HCEC 1CT (cell line): ENCODE results near the gene ABLIM2.

Experiments
- DNase-seq: peaks from one replicate; pipeline ENCODE4 v3.0.0-alpha.2; 2017

Gene ABLIM2

DNA sequence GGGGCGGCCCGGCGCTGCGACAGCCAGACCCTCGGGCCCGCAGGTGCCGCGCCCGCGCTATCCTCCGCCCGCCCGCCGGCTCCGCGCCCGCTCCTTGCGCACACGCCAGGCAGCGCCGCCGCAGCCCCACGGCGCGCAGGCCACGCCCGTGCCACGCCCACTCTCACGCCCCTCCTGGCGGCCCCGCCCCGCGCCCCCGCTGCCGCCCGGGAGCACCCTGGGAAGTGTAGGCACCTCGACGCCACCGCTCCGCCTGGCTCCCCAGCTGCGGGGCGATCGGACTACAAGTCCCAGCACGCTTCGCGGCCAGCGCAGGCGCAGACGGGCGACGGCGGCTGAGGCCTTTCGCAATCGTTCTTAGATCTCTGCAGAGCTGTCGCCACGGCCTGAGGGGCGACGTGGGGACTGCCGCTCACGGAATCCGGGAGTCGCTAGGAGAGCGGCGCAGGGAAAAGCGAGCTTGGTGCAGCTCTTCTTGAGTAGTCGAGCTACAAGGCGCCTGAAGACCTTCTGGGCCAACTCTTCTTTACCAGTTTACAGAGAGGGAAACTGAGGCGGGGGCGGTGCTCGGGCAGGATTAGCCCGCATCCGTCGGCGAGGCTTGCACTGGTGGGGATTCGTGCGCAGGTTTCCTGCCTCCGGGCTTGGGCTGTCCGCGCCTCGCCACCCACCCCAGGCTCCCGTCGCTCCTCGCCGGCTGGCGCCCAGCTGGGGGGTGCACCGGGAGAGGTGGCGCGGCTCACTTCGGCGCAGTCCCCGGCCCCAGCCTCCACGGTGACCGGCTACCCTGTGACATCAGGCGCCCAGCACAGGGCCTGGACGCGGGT lies at the start of gene ABLIM2:
Gene ABLIM2, minus strand, starts transcription at position 104 of the 827 bp plus-strand sequence. CDS start 124 bp downstream, outside the sequence.
- peak; percentile 91 for DNase-seq

DNA sequence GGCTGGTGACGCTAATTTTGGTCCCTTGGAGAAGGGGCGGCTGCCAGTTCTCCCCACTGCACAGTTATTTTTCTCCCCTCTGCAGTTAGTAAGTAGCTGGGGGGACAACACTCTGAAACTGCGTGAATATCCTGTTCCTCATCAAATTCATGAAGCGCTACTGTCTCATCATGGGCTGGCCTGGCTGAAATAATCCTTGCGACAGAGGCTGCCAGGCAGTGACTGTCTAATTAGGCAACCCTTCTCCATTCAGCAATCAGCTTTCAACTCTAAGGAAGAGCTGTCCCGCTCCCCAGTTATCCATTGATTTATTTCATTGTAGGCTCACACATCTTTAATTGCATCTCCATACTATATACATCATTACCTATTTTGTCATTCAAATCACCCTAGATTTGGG lies 48.7 kb upstream of the ABLIM2 start:
- no peak for DNase-seq

DNA sequence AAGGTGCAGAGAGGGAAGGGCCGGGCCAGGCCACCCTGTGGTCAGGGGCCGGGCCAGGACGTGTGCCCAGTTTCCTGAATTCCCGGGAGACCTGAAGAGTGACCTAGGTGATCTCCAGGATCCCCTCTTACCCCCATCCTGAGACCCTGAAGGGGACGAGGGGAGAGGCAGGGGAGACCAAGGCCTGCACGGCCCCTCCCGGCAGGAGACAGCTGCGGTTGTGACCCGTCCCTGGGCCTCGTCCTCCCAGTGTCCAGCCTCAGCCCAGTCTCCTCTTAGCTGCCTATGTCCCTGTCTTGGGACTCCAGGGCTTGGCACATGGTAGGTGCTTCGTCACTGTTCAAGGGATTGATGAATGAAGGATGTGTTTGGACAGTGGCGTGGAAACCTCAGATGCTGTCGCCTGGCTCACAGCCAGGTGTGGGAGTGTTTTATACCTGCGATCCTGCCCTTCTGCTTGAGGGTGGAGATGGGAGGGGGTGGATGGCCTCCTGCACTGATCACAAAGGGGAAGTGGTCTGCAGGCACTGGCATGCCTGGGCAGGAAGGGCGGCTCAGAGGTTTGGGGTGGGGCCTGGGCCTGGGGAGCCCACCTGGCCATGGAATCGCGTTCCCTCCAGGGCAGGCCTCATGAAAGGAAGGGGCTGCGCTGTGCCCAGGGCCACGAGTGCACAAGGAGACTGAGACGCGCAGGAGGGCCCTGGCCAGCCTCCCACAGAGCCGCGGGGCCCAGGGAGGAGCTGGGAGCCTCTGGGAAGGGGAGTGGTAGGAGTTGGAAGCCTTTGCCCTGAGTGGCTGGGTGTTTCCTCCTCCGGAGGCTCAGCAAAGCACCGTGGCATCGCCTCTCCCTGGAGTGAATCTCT lies 47.4 kb upstream of the ABLIM2 start:
- DNase-seq: no peak

DNA sequence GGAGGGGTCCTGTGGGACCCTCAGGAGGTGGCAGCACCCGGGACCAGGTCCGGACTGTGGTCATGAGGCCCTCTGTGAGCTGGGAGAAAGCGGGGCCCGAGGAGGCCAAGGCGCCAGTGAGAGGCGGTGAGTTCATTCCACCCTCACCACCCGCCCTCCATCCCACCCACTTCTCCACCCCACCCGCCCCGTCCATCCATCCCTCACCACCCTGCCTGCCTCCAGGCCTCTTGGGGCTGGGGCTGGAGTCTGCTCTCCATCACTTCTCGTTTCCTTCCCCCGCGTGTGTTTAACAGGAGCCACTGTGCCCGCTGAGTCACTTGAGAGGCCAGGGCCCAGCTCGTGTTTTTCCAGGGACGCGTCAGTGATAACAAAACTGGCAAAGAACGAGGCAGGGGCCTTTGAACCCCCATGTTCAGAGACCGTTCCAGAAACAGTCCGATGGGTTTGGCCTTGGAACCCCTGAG lies 46.7 kb upstream of the ABLIM2 start:
- DNase-seq: no peak

DNA sequence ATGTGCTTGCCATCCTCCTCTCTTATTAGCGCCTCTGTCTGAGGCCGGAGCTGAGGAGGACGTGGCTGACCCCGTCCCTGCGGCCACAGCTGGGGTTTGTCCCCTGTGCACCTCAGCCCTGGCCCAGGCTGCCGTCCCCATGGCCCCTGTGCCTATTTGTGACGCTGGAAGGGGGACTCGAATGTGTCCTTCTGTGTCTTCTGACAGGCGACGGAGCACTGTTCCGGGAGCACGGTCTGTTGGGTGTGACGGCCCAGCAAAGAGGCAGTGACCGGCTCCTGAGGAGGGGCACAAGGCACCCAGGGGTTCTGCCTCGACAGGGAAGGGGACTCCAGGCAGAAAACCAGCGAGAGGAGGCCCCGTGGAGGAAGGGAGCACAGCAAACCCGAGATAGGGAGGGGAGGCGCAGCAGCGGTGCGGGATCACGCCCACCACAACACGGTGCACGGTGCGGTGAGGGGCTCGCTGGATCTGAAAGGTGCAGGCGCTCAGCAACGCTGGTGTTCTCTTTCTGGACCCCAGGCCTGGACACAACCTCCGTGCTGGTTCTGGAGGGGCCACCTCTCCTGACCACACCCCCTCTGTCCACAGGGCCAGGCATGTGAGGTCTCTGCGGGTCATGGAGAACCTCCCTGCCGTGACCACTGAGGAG lies 46.1 kb upstream of the ABLIM2 start:
- no peak for DNase-seq

DNA sequence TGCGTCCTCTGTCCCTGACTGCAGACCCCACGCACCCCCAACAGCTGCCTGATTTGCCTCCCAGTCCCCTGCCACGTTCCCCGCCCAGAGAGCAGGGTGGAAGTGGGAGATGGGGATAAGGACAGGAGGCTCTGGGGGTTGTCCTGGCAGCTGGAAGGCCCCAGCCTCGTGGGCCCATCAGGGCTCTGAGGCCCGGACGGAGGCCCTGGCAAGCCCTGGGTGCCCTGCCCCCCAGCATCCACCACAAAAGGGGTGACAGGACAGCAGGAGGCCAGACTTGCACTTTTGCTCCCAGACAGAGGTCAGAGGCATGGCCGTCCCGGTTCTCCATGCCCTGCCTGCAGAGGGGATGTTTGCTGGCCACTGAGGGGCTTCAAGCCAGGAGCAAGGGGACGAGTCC lies 45.2 kb upstream of the ABLIM2 start:
- DNase-seq: no peak

DNA sequence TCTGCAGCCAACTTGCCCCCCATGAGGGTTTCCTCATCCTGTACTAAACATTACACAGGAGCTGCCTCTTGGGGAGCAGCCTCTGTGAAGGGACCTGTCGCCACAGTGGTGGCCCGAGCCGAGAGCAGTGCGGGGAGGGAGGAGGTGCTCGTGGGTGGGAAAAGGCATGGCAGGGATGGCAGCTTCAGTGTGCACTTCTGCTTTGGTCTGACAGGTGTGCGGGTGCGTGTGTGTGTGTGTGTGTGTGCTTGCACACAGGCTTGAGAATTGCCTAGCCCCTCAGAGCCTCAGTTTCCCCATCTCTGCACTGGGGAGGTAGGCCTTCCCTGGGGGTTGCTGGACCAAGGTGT lies 44.4 kb upstream of the ABLIM2 start:
- no peak for DNase-seq

DNA sequence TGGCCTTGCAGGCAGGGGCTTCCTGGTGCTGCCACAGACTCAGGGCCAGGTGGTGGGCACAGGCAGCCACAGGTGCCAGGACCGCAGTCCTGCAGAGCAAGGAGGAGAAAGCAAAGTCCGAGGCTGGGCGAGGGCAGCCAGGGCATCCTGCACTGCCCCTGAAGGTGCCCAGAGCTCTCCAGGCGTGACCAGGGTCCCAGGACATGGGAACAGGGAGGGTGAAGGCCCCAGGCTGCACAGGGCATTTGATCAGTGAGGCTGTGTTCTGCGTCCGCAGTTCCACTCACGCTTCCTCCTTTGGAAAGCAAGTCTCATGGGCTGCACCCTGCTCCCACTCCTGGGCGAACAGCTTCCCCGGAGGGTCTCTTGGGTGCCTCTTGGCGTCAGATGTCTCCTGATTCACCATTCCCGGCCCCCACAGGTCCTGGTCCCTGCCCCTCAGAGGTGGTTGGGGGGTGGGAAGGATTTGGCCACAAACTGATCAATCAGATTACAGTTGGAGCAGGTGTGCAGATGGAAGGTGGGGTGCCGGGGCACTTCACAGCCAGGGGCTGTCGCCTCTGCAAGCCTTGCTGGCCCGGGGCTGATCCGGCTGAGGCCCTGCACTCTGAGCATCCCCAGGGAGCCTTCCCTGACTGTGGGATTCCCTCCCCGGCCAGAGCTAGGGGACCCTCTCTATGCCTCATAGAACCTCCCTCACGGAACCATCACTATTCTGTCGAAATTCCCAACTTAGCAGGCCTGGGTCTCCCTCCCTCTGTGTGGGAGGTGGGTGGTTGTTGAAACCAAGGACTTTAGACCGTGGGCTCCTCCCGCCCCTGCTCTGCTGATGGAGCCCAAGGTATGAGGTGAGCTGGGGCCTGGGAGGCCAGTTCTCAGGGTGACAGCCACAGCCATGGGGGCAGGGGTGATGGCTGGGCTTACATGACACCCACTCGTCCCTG lies 43.8 kb upstream of the ABLIM2 start:
- DNase-seq: no peak

DNA sequence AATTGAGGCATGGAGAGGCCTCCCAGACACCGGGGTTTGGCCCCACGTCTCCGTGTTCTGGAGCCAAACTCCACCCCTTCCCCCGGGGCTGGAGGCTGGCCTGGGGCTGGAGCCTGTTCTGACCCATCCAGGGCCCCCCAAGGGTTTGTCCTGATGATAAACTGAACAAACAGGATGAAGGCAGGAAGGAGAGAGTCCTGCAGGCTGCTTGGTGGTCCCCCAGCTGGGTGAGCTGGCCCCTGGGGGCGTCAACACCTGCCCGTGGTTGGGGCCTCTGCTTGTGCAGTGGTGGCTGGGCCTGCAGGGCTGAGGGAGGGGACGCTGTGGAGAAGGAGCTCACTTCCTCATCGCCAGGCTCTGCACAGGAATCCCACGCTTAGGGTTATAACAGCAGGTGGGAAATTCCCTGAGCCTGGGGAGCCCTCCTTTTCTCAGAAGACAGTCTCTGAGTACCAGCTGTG lies 42.7 kb upstream of the ABLIM2 start:
- no peak for DNase-seq

DNA sequence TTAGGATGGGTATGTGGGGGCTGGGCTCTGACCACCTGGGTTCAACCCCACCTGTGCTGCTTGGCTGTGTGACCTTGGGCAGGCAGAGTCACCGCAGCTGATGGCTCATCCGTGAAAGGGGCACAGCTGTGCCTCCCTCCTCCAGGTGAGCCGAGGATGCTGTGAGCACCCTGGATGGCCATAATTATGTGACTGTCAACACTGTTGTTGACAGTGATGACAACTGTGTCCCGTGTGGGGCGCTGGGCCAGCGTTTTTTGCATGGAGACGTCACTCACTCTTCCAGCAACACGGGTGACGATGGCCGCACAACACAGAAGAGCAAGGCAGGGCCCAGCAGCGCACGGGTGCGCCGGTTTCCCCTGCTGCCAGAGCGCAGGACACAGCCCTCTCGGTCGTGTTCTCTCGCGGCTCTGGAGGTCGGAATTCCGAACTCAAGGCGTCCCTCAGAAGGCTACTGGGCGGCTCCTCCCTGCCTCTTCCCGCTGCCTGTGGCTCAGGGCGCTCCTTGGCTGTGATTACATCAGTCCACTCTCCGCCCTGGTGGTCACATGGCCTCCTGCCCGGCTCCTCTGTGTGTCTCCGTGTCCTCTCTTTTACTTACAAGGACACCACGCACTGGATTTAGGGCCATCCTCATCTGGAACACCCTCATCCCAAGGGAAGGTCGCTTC lies 41.8 kb upstream of the ABLIM2 start:
- no peak for DNase-seq

DNA sequence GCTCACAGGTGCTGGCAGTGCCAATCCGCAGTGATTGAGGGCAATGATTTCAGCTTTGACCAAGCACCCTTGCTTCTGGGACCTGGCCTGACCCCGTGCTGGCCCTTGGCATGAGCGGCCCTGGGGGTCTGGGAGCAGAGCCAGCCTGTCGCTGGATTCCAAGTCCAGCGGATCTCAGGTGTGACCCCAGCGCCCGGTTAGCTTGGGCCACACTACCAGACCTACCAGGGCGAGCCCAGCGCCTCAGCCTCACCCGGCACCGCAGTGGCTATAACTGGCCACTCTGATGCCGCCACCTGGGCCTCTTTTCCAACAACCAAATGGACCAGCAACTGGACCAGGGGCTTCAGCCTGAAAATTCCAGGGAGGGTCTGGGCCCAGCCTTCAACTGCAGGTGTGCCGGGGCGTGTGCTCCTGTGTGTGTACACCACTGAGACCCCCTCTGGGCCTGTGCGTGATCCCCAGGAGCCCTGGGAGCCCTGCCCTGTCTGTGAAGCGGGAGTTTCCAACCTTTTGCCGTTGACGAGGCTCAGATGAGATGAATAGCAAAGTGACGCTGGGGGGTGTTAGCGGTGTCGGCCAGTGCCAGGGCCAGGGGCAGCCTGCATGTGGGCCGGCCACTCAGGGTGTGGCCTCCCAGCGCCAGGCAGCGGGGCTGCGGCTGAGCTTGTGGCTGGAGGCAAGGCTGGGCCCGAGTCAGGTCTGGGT lies 41.1 kb upstream of the ABLIM2 start:
- no peak for DNase-seq

DNA sequence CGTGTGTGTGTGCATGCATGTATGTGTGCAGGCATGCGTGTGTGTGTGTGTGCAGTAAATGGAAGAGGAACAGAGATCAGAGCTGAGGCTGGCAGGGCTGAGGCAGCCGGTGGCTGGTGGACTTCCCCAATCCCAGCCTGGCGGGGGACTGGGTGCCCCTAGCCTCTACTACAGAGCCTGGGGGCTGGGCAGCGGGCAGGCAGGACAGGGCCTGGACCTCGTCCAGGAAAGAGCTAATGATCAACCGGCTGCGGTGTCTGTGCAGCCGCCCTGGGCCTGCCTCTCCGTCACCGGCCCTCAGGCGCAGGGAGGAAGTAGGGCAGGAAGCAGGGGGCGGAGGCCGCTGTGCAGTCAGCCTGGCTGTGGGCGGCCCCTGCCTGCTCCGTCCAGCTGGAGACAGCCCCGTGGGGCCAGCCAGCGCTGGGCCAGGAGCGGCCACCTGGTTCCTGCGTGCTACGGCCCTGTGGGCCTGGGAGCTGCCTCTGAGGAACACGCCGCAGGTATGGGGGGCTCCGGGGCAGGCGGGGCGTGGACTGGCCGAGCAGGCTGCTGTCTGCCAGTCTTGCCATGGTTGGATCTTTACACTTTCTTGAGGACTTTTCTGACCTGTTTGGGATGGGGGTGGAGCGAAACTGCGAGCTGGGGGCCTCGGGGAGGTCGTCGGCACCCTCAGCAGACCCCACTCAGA lies 40.4 kb upstream of the ABLIM2 start, which contains the start of gene SH3TC1:
Gene SH3TC1, plus strand, starts transcription at position 385 of the 688 bp plus-strand sequence. CDS start 5,905 bp downstream, outside the sequence.
- peak; percentile 71 for DNase-seq

DNA sequence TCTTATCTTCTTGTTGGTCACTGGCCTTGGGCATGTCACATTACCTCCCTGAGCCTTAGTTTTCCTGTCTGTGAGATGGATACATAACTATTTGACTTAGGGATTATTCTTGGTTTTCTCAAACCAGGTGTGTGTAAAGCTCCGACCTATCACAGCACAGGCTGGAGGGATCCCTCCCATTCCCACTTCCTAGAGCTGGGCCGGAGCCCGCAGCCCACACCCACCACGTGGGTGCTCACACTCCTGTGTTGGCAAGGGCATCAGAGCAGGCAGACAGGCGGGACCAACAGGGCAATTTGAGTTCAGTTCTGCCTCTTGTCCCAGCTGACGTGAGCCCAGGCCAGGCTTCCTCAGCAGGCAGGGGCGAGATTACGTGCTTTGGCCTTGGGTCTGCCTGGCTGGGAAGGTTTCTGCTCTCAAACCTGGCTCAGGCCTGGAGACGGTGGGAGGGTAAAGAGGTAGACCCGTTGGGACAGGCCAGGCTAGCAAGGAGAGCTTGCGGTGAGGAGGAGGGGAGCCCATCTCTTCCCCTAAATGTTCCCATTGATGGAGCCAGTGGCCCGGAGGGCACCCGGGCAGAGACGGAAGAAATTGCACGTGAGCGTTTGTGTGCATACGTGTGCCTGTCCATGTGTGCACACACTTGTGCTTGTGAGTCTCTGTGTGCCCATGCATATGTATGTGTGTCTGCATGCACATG lies 39.7 kb upstream of the ABLIM2 start:
- no peak for DNase-seq

DNA sequence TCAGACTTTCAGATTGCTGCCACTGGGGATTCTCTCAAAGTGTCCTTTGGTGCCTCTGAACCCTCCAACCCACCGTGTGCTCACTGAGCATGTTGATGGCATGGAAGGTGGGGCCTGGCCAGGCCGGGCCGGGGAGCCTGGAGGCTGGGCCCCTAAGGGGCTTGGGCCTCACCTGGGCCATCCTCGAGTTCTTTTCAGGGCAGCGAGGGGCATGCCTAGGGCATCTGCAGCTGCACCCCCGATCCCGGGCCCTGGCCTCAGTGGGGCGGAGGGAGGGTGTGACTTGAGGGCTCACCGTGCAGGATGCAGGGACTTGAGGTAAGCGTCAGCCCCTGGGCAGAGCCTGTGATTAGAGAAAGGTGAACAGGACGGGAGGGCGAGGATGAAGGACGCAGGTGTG lies 38.9 kb upstream of the ABLIM2 start:
- DNase-seq: no peak

DNA sequence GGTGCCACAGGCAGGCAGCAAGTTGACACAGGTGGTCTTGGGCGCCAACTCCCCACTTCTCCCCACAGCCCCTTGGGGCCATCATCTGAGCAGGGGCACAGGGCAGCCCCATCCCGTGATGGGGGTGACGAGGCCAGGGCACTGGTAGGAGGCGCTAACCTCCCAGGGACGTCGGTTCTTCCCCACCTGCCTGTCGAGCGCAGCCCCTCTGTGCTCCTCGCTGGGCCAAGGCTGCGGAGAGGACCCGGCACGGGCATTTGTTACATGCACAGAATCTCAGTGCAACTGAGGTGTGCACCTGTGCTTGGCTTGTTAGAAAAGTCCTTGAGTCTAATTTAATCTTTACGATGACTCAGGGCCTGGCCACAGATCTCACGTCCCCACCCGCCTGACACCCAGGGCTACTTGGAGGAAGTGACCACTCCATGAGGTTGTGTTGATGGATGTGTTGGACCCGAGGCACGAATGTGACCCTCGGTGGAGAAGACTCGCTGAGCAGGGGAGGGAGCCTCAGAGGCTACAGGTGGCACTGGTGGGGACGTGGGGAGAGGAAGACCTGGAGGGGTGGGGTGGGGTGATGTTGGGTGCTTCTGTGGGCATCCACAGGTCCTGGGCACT lies 37.3 kb upstream of the ABLIM2 start:
- no peak for DNase-seq

DNA sequence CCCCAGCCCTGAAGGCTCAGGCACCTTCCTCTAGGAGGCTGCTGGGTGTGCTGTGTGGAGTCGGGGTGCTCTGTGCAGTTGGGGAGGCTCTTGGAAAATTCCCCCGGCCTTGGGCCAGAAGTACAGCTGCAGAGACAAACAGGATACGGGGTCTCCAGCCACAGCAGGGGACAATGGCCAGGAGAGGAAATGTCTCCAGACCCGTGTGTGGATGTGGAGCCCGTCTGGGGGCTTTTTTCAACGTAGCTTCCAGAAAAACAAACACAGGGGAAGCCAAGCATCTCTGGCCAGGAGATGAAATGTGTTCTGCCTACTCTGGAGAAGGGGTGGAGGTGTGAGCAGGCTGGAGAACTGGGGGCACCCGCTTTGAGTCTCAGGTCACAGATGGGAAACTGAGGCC lies 36.8 kb upstream of the ABLIM2 start:
- no peak for DNase-seq

DNA sequence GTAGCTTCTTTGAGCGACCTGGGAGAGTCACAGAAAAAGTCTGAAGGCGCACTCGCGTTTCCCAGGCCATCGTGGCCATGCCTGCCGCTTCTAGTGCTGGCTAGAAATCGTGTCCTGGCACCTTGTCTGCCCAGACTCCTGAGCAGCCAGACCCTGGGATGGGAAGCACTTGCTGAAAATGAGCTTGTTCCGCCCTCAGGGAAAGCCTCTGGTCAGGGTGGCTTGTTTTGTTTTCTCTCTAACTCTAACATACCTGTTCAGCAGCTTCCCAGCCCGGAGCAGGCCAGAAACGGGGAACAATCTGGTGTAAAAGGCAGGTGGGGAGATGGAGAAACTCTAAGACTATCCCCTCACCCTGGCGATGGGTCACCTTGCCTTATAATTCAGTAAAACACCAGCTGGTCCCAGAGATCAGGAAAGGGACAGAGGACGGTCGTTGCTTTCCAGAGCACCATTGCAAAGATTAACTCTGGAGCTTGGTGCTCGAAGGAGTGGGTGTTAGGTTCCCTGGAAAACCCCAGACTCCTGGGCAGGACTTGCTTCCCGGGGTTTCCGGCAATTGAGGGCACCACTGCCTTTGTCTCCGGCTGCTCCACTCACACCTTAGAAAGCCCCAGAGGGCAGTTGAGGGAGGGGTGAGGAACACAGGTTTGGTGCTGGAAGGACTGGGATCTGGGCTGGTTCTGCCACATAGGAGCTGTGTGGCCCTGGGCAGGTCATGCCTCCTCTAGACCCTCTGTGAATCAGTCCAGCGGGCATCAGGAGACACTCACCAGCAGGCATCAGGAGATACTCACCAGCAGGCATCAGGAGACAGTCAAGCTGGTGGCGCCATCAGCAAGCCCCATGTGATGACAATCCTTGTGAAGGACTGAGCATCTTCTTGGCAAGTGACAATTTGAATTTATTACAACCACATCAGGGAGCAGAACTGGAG lies 36.0 kb upstream of the ABLIM2 start:
- no peak for DNase-seq
